Kidney capillary endothelial cell (primary cell): ENCODE measurements around the gene DMRTB1.

Source experiments
- DNase-seq: peaks from one replicate; pipeline ENCODE4 v3.0.0-alpha.2; 2018; ENCODE audit warnings: low spot score

Gene DMRTB1

DNA sequence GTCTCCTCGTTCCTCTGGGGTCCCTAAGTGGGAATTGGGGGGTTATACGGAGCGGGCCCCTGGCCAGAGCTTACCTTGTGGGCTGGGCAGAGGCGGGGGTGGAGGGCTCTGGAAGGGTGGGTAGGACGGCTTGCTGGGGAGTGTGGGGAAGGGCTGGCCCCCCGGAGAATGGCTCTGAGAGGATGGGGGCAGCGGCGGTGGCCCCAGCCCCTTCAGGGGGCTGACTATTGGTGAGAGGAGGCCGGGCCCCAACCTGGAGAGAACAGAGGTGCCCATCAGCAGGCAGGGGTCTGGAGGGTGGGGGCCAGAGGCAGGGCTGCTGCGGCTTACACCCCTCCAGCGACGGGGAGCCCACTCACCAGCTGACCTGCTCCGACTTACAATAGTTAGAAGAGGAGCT lies 50.6 kb downstream of the DMRTB1 start:
- no peak for DNase-seq

DNA sequence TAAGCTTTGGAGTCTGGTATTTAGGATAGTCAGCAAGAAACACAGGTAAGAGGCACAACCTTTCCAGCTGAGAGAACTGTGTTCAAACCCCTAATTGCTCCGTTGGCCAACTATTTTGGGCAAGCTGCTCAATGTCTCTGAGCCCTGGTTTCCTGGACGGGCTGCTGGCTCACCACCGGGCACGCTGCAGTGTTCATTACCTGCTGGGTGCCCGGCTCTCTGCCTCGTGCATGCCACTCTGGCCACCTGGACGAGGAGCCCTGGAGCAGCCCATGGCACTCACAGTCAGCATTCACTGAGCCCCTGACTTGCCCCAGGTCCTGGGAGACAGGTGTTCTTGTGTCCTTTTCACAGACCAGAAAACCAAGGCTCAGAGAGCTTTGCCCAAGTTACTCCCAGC lies 51.0 kb downstream of the DMRTB1 start:
- no peak for DNase-seq

DNA sequence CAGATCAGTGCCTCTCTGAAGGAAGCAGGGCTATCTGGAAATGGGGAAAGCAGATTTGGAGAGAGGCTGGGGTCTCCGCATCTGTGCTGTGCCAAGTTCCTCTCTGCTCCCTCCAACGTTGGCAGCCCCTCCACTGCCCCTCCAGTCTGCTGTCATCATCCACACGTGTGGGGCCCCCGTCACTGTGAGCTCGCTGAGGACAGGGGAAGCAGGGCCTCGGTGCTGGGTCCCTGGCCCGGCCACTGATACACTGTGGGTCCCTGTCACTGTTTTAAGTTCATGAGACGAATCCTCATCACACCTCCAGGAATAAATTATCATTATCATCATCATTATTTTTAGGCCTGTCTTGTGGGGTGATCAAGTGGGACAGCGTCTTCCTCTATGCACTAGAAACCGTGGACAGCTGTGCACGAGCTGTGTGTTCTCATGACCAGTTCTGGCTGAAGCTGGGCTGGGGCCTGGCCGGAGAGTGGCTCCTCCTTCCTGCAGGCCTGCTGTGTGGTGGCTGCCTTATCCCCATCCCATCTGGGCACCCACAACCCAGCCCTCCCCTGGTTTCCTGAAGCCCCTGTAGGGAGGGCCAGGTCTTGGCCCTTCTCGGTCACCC lies 52.2 kb downstream of the DMRTB1 start:
- DNase-seq, result no peak

DNA sequence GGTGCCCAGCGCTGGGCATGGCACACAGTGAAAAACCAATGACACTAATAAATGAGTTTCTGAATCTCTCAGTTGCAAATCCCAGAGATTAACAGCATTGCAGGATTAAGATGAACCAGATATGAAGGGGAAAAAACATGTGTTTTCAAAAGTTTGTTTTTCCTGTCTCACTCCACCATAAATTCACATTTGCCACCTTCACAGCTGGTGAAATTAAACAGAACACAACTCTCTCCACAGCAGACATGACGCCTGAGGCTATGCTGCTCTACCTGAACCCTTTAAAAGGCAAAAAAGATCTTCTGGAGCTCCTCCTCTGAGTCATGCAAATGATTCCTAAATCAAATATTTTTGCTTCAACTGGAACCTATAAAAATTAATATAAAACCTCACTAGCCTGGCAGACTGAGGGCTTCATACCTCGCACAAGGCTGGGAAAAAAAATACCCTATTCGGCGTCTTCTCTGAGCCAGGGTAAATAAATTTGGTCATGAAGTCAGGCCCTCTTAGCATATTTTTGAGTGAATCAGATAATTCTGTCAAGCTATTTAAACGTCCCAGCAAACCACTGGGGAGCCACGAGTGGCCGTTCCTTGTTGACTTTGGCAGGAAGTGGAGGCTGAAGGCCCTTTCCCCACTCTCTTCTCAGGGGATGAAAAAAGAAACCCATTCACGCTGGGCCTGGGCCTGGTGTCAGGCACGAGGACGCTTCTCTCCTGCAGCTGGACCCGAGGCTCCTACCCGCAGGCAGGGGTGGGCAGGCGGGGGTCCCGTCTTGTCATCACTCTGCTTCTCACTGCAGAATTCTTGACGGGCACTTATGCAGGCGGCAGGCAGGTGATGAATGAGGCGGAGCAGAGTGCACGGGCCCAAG lies 53.0 kb downstream of the DMRTB1 start:
- DNase-seq, result no peak

DNA sequence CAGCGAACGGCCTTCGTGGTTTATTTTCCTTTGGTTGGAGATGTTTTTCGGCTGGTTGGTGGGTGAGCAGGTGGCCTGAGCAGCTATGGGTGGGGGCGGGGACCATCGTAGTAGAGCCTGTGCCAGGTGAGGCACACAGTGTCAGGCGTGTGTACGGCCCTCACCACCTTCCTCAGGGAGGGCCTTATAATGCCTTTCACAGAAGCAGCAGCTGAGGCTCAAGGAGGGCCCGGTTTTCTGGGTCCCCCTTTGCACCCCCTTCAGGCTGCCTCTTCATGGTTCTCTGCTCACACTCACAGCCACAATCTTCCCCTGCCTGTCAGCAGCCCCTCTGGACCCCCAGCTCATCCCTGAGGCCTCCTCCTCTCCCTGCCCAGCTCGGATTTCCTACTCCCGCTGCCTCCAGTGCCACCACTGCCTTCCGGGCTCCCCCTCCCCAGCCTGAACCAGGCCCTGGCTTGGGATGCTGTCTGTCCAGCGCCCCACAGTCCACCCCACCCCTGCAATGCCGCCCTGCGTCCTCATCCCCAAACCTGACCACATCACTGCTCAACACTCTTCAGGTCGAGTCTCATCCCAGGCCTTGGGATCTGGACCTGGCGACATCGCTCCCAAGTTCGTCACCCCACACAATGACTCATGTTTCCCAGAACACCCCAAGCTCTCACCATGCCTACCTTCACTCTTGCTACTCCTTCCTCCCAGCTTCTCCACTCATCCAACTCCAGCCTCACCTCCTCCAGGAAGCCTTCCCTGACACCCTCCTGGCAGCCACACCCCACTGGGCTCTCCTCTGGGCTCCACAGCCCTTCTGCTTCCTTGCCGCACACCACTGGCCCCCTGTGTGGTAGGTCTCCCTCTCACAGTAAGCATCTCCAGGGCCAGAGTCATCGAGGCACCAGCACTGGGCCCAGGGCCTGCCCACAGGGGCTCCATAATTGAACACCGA lies 53.9 kb downstream of the DMRTB1 start:
- no peak for DNase-seq

DNA sequence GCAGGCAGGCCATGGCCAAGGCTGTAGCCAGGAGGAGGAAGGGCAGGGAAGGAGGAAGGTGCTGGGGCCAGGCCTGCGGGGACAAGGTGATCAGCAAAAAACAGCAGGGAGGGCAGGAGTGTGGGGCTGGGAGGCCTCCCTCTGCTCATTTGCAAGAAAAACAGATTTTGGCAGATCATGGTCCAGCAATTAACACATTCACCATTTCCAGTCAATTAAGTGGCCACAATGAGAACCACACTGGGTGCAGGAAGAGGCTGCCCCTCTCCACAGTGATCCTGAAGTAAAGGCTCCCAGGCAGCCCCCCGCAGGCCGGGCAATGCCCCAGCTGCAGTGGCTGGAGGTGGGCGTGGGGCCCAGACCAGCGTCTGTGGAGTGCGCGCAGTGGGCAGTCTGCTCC lies 54.6 kb downstream of the DMRTB1 start:
- no peak for DNase-seq

DNA sequence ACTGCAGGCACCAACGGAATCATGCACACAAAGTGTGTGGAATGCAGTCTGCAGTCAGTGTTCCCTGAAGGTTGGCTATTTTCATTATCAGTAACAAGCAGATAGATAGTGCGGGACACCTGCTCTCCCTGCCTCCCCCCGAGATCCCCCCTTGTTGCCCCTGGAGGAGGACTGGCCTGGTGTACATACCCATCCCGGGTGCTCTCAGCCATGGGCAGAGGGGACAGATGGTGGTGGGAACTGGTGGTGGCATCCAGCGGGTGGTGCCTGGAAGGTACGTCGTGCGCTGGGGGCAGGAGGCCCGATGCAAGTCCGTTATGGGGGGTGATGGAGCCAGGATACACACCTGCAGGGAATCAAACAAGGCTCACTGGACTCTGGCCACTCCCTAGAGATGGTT lies 55.2 kb downstream of the DMRTB1 start:
- DNase-seq, result no peak

DNA sequence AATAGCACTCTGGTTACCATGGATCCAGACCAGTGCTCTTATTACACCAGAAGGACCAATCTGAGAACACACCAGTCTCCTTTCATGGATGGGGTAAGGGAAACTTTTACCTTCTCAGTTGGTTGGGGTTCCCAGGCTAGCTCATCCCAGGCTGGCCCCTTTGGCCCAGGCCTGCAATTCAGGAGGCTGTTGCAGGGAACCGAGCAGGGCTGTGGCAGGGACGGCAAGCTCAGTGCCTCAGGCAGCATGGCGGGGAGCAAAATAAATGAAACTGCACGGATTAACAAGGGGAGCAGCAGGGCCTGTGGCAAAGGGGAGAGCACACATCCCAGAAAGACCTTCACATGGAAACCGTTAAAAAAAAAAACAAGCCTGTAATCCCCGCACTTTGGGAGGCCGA lies 57.0 kb downstream of the DMRTB1 start:
- no peak for DNase-seq
